Naive B cell (primary cell): ENCODE measurements around the gene C6orf132. TPM values are rescaled to one million over a fixed set of nuclear protein-coding genes. Genes with fewer than 3 reads are reported as not detected.
A peak's percentile ranks its signal among the peaks of the same experiment; 100 is the strongest.

Source experiments
- ATAC-seq, 2 donors: fragments of 150-1000 bp; cut with Tn5 transposase; 2 replicates each; pipeline ENCODE4 v1.10.0; 2021; ENCODE audit warnings: low read depth in 2 of 2, mild to moderate bottlenecking in 2 of 2, moderate library complexity in 2 of 2
- DNase-seq: peaks from one replicate; pipeline ENCODE4 v3.0.0; 2022
- H3K27ac Mint-ChIP-seq, 6 donors: one replicate each; pipeline ENCODE4 v1.8.0; 2020 to 2022; ENCODE audit warnings: mild to moderate bottlenecking in 6 of 6, mixed read lengths in 6 of 6, moderate library complexity in 5 of 6, inconsistent platforms in 2 of 6
- H3K27me3 Mint-ChIP-seq, 3 donors: one replicate each; pipeline ENCODE4 v1.8.0; 2021 to 2022; ENCODE audit warnings: mixed read lengths in 3 of 3, mild to moderate bottlenecking in 1 of 3
- H3K36me3 Mint-ChIP-seq, 2 donors: one replicate each; pipeline ENCODE4 v1.8.0; 2020 to 2022; ENCODE audit warnings: mixed read lengths in 2 of 2, inconsistent platforms in 1 of 2, mild to moderate bottlenecking in 1 of 2
- H3K4me1 Mint-ChIP-seq, 3 donors: one replicate each; pipeline ENCODE4 v1.8.0; 2020 to 2022; ENCODE audit warnings: mixed read lengths in 3 of 3, inconsistent platforms in 1 of 3, mild to moderate bottlenecking in 1 of 3, moderate library complexity in 1 of 3
- H3K4me3 Mint-ChIP-seq, 8 donors: one replicate each; pipeline ENCODE4 v1.8.0; 2020 to 2022; ENCODE audit warnings: mild to moderate bottlenecking in 8 of 8, mixed read lengths in 8 of 8, moderate library complexity in 8 of 8, inconsistent platforms in 2 of 8
- H3K9me3 Mint-ChIP-seq, 7 donors: one replicate each; pipeline ENCODE4 v1.8.0; 2020 to 2022; ENCODE audit warnings: mixed read lengths in 7 of 7, mild to moderate bottlenecking in 5 of 7, inconsistent platforms in 2 of 7, moderate library complexity in 1 of 7
- polyA plus RNA-seq, 6 donors: library from polyadenylated mRNA; unstranded; fragments of 300-500 nt; fragmentation: Illumina TruSeq; gene quantifications; one replicate each; pipeline ENCODE4 v1.2.3, GENCODE V29; 2021; ENCODE audit warnings: low read depth in 6 of 6

The C6orf132 gene
- polyA plus RNA-seq, 6 donors from 2014 or later, result not detected

- H3K4me3 Mint-ChIP-seq, result peak overlapping the region in 1 of 8 donors; percentile 15
- no peaks in the 10 kb centered on the region for H3K36me3 Mint-ChIP-seq
- no peaks in the 10 kb centered on the region for H3K27me3 Mint-ChIP-seq
- no peak for ATAC-seq
- no peak for DNase-seq
- H3K9me3 Mint-ChIP-seq, result no peaks in the 10 kb centered on the region
- peaks cover 0 to 5% (median 4%) of the 10 kb centered on the region in 3 donors for H3K4me1 Mint-ChIP-seq
- H3K27ac Mint-ChIP-seq, result peak overlapping the region in 3 of 6 donors; percentile 41 to 65 (median 61)
These were observed 51.4 kb downstream of the C6orf132 start for GRCh38 chr6:42090819-42091717.

GRCh38 chr6:42088101-42088591 is 54.3 kb downstream of the C6orf132 start:
- DNase-seq (no peak), ATAC-seq (no peak)
- Mint-ChIP-seq H3K27me3 (no peaks in the 10 kb centered on the region), H3K4me3 (no peak overlapping the region), H3K4me1 (peaks cover 0 to 8% (median 5%) of the 10 kb centered on the region in 3 donors), H3K36me3 (peaks cover 0 to 5% of the 10 kb centered on the region in 2 donors), H3K9me3 (no peaks in the 10 kb centered on the region), H3K27ac (no peak overlapping the region)

GRCh38 chr6:42086046-42087035 is 56.1 kb downstream of the C6orf132 start:
- Mint-ChIP-seq H3K9me3 (no peaks in the 10 kb centered on the region), H3K4me1 (peaks cover 0 to 8% (median under 1%) of the 10 kb centered on the region in 3 donors), H3K27ac (peak overlapping the region in 1 of 6 donors; percentile 43), H3K36me3 (peaks cover 0 to 12% of the 10 kb centered on the region in 2 donors), H3K4me3 (no peak overlapping the region), H3K27me3 (no peaks in the 10 kb centered on the region)
- ATAC-seq (no peak), DNase-seq (no peak)

- ATAC-seq (no peak), DNase-seq (no peak)
- Mint-ChIP-seq H3K27ac (no peak overlapping the region), H3K9me3 (no peaks in the 10 kb centered on the region), H3K4me1 (peaks cover 0 to 8% (median 4%) of the 10 kb centered on the region in 3 donors), H3K4me3 (no peak overlapping the region), H3K36me3 (peaks cover 0 to 12% of the 10 kb centered on the region in 2 donors), H3K27me3 (no peaks in the 10 kb centered on the region)
These were observed 57.5 kb downstream of the C6orf132 start for GRCh38 chr6:42084889-42085288.

GRCh38 chr6:42083530-42083929 is 58.9 kb downstream of the C6orf132 start:
- ATAC-seq, result no peak
- no peak overlapping the region for H3K4me3 Mint-ChIP-seq
- peaks cover 0 to 12% of the 10 kb centered on the region in 2 donors for H3K36me3 Mint-ChIP-seq
- peak overlapping the region in 5 of 6 donors; percentile 35 to 82 (median 61) for H3K27ac Mint-ChIP-seq
- DNase-seq, result no peak
- no peaks in the 10 kb centered on the region for H3K27me3 Mint-ChIP-seq
- peaks cover 0 to 8% (median 4%) of the 10 kb centered on the region in 3 donors for H3K4me1 Mint-ChIP-seq
- no peaks in the 10 kb centered on the region for H3K9me3 Mint-ChIP-seq

- Mint-ChIP-seq H3K36me3 (peaks cover 7 to 12% of the 10 kb centered on the region in 2 donors), H3K27ac (peak overlapping the region in 2 of 6 donors; percentile 24 to 63)
- ATAC-seq, result no peak
These were observed 62.4 kb downstream of the C6orf132 start for GRCh38 chr6:42079941-42080464.

GRCh38 chr6:42078386-42078785 is 64.0 kb downstream of the C6orf132 start:
- no peak overlapping the region for H3K4me3 Mint-ChIP-seq
- peaks cover 9 to 15% of the 10 kb centered on the region in 2 donors for H3K36me3 Mint-ChIP-seq
- ATAC-seq (no peak), DNase-seq (no peak)
- no peak overlapping the region for H3K27ac Mint-ChIP-seq
- no peaks in the 10 kb centered on the region for H3K27me3 Mint-ChIP-seq
- H3K4me1 Mint-ChIP-seq, result peaks cover 0 to 6% (median 4%) of the 10 kb centered on the region in 3 donors
- no peaks in the 10 kb centered on the region for H3K9me3 Mint-ChIP-seq

More at GRCh38 chr6:42079941-42080464, 62.4 kb downstream of the C6orf132 start:
- H3K4me1 Mint-ChIP-seq, result peaks cover 0 to 8% (median 4%) of the 10 kb centered on the region in 3 donors
- no peak for DNase-seq
- H3K27me3 Mint-ChIP-seq, result no peaks in the 10 kb centered on the region
- H3K9me3 Mint-ChIP-seq, result no peaks in the 10 kb centered on the region
- H3K4me3 Mint-ChIP-seq, result no peak overlapping the region

- Mint-ChIP-seq H3K27me3 (no peaks in the 10 kb centered on the region), H3K4me1 (peaks cover 0 to 2% (median 0%) of the 10 kb centered on the region in 3 donors), H3K4me3 (no peak overlapping the region), H3K27ac (peak overlapping the region in 1 of 6 donors; percentile 34), H3K9me3 (no peaks in the 10 kb centered on the region), H3K36me3 (peaks cover 5 to 19% of the 10 kb centered on the region in 2 donors)
- DNase-seq (peak; percentile 29), ATAC-seq (no peak)
These were observed 67.1 kb downstream of the C6orf132 start for GRCh38 chr6:42075159-42075838.

GRCh38 chr6:42073287-42073686 is 69.1 kb downstream of the C6orf132 start:
- H3K36me3 Mint-ChIP-seq, result peaks cover 5 to 19% of the 10 kb centered on the region in 2 donors
- H3K27me3 Mint-ChIP-seq, result no peaks in the 10 kb centered on the region
- DNase-seq, result no peak
- peaks cover 0 to 2% (median 0%) of the 10 kb centered on the region in 3 donors for H3K4me1 Mint-ChIP-seq
- no peak for ATAC-seq
- H3K27ac Mint-ChIP-seq, result no peak overlapping the region
- H3K9me3 Mint-ChIP-seq, result no peaks in the 10 kb centered on the region
- no peak overlapping the region for H3K4me3 Mint-ChIP-seq

- no peaks in the 10 kb centered on the region for H3K27me3 Mint-ChIP-seq
- peaks cover 0 to 2% (median 0%) of the 10 kb centered on the region in 3 donors for H3K4me1 Mint-ChIP-seq
- peaks cover 5 to 13% of the 10 kb centered on the region in 2 donors for H3K36me3 Mint-ChIP-seq
- ATAC-seq, result no peak
- H3K9me3 Mint-ChIP-seq, result no peaks in the 10 kb centered on the region
- H3K27ac Mint-ChIP-seq, result no peak overlapping the region
- DNase-seq, result no peak
- H3K4me3 Mint-ChIP-seq, result no peak overlapping the region
These were observed 70.4 kb downstream of the C6orf132 start for GRCh38 chr6:42071881-42072583.

GRCh38 chr6:42068872-42069522 is 73.4 kb downstream of the C6orf132 start:
- Mint-ChIP-seq H3K36me3 (peaks cover 6 to 10% of the 10 kb centered on the region in 2 donors), H3K4me1 (no peaks in the 10 kb centered on the region), H3K27me3 (no peaks in the 10 kb centered on the region), H3K9me3 (no peaks in the 10 kb centered on the region), H3K27ac (no peak overlapping the region), H3K4me3 (no peak overlapping the region)
- DNase-seq (no peak), ATAC-seq (no peak)
